8988T (cell line): Measurements from ENCODE around the gene OOEP.
A peak's percentile ranks its signal among the peaks of the same experiment; 100 is the strongest.
"Not testable (repeated sequence)": the region's sequence is repeated elsewhere in the genome, so short reads cannot be mapped to it uniquely, and the experiment has no call there.

ENCODE experiments used
- DNase-seq: peaks from one replicate; pipeline ENCODE4 v3.0.0; 2011

The OOEP gene

GRCh38 chr6:73369563-73369962 lies at the start of gene OOEP:
OOEP (minus strand) TSS chr6:73369897; CDS start chr6:73369792, 105 bp downstream.
- no peak for DNase-seq

- no peak for DNase-seq
Observed at GRCh38 chr6:73418081-73418741, 48.5 kb upstream of the OOEP start.

- DNase-seq = no peak
Observed at GRCh38 chr6:73413102-73413501, 43.4 kb upstream of the OOEP start.

- no peak for DNase-seq
Observed at GRCh38 chr6:73409395-73409794, 39.7 kb upstream of the OOEP start.

GRCh38 chr6:73400656-73401055 lies 31.0 kb upstream of the OOEP start:
- DNase-seq = no peak

- DNase-seq = no peak
Observed at GRCh38 chr6:73395875-73396274, 26.2 kb upstream of the OOEP start.

GRCh38 chr6:73394577-73395354 lies 25.1 kb upstream of the OOEP start, which contains the start of gene DDX43:
DDX43 (plus strand) TSS chr6:73394828; CDS start chr6:73394906, 78 bp downstream.
- DNase-seq = no peak

- DNase-seq = no peak
Observed at GRCh38 chr6:73393278-73393677, 23.6 kb upstream of the OOEP start.

GRCh38 chr6:73392188-73392587 lies 22.5 kb upstream of the OOEP start:
- DNase-seq = not testable (repeated sequence)

- no peak for DNase-seq
Observed at GRCh38 chr6:73391675-73392074, 22.0 kb upstream of the OOEP start.

GRCh38 chr6:73389854-73390253 lies 20.2 kb upstream of the OOEP start:
- no peak for DNase-seq

- peak; percentile 54 for DNase-seq
Observed at GRCh38 chr6:73388800-73389512, 19.3 kb upstream of the OOEP start.

GRCh38 chr6:73388433-73388799 lies 18.7 kb upstream of the OOEP start:
- DNase-seq = no peak

GRCh38 chr6:73382462-73383113 lies 12.9 kb upstream of the OOEP start:
- no peak for DNase-seq

GRCh38 chr6:73381531-73381930 lies 11.8 kb upstream of the OOEP start:
- not testable (repeated sequence) for DNase-seq

GRCh38 chr6:73377225-73377624 lies 7.5 kb upstream of the OOEP start:
- DNase-seq = no peak

- no peak for DNase-seq
Observed at GRCh38 chr6:73375216-73375615, 5.5 kb upstream of the OOEP start.

GRCh38 chr6:73372516-73372915 lies 2.8 kb upstream of the OOEP start:
- no peak for DNase-seq

GRCh38 chr6:73371984-73372383 lies 2.3 kb upstream of the OOEP start:
- DNase-seq = no peak

GRCh38 chr6:73369157-73369556 lies 540 bp downstream of the OOEP start:
- no peak for DNase-seq

- no peak for DNase-seq
Observed at GRCh38 chr6:73368675-73369074, 1.0 kb downstream of the OOEP start.

- DNase-seq = no peak
Observed at GRCh38 chr6:73367761-73368355, 1.8 kb downstream of the OOEP start.

- no peak for DNase-seq
Observed at GRCh38 chr6:73364549-73364948, 5.1 kb downstream of the OOEP start.
